HEK293 (cell line): Measurements from ENCODE around the gene UGT1A8.

Experiments
- CTCF ChIA-PET: fragments of 350-600 bp; formaldehyde crosslinking; extraction: SDS; loops from one replicate; lab custom pipeline; 2021; ENCODE audit warnings: antibody characterized with exemption; lab: Yijun Ruan, JAX
- POLR2A ChIA-PET: fragments of 300-600 bp; formaldehyde crosslinking; extraction: SDS; loops from one replicate; lab custom pipeline; 2020; ENCODE audit warnings: antibody characterized with exemption, inconsistent platforms; lab: Yijun Ruan, JAX
- H3K27ac ChIP-seq: fragments of 200-500 bp; sonication (Bioruptor generic); 2 replicates; pipeline ENCODE4 v1.5.1; 2014; ENCODE audit warnings: low read depth, low read length, control low read depth, inconsistent platforms; ENCODE audit errors: extremely low read depth
- H3K36me3 ChIP-seq, 2 experiments: fragments of 200-500 bp in 1 of 2; sonication (Bioruptor generic) in 1 of 2; 1 replicate in 1 of 2; 2 replicates in 1 of 2; pipeline ENCODE4 v1.5.1; 2014 to 2017; ENCODE audit warnings: inconsistent platforms in 2 of 2, low read length in 2 of 2; ENCODE audit not compliant: control insufficient read depth in 2 of 2, insufficient read depth in 1 of 2
- H3K4me1 ChIP-seq: fragments of 200-500 bp; sonication (Bioruptor generic); 2 replicates; pipeline ENCODE4 v1.5.1; 2014; ENCODE audit warnings: mild to moderate bottlenecking, low read length, inconsistent platforms; ENCODE audit not compliant: control insufficient read depth, insufficient read depth
- H3K4me3 ChIP-seq: 2 replicates; pipeline ENCODE4 v1.5.1; 2011; ENCODE audit warnings: low read depth, mild to moderate bottlenecking, control low read depth, low read length, moderate library complexity
- H3K9me3 ChIP-seq: fragments of 200-500 bp; sonication (Bioruptor generic); 2 replicates; pipeline ENCODE4 v1.5.1; 2014; ENCODE audit warnings: low read depth, low read length, inconsistent platforms; ENCODE audit not compliant: control insufficient read depth, insufficient read depth
- BCL6B ChIP-seq: fragments of 450-650 bp; formaldehyde crosslinking; IDR thresholded peaks from 2 replicates; pipeline ENCODE4 v1.5.1; 2017; ENCODE audit warnings: missing biosample characterization, missing genetic modification characterization
- HOXA7 ChIP-seq: sonication (generic); formaldehyde crosslinking; IDR thresholded peaks from 2 replicates; pipeline ENCODE4 v1.8.1; 2022; ENCODE audit warnings: missing genetic modification reagents, borderline replicate concordance
- HOXC10 ChIP-seq: sonication (generic); formaldehyde crosslinking; IDR thresholded peaks from 2 replicates; pipeline ENCODE4 v1.8.1; 2023; ENCODE audit warnings: mild to moderate bottlenecking, missing genetic modification reagents
- INSM2 ChIP-seq: fragments of 450-650 bp; formaldehyde crosslinking; IDR thresholded peaks from 2 replicates; pipeline ENCODE4 v1.5.1; 2016; ENCODE audit warnings: missing biosample characterization, missing genetic modification characterization
- ZNF114 ChIP-seq: fragments of 450-650 bp; formaldehyde crosslinking; IDR thresholded peaks from 2 replicates; pipeline ENCODE4 v1.5.0; 2017; ENCODE audit warnings: missing biosample characterization, missing genetic modification characterization
- ZNF157 ChIP-seq: fragments of 450-650 bp; formaldehyde crosslinking; IDR thresholded peaks from 2 replicates; pipeline ENCODE4 v1.5.1; 2016; ENCODE audit warnings: missing biosample characterization, missing genetic modification characterization
- ZNF248 ChIP-seq: fragments of 450-650 bp; formaldehyde crosslinking; IDR thresholded peaks from 2 replicates; pipeline ENCODE4 v1.5.1; 2017; ENCODE audit warnings: missing biosample characterization, missing genetic modification characterization
- ZNF274 ChIP-seq, 2 experiments: fragments of 200-500 bp in 1 of 2; fragments of 450-650 bp in 1 of 2; sonication (Bioruptor generic) in 1 of 2; formaldehyde crosslinking in 1 of 2; IDR thresholded peaks; 2 replicates each; pipeline versions ENCODE4 v1.5.1 to v1.6.1; 2014 to 2016; ENCODE audit warnings: borderline replicate concordance in 1 of 2, inconsistent platforms in 1 of 2, low read length in 1 of 2, missing biosample characterization in 1 of 2, missing genetic modification characterization in 1 of 2
- ZNF335 ChIP-seq: fragments of 450-650 bp; formaldehyde crosslinking; conservative IDR thresholded peaks from 2 replicates; pipeline ENCODE4 v1.5.1; 2016; ENCODE audit warnings: missing biosample characterization, missing genetic modification characterization
- ZNF341 ChIP-seq: fragments of 450-650 bp; formaldehyde crosslinking; IDR thresholded peaks from 2 replicates; pipeline ENCODE4; 2016; ENCODE audit warnings: low read depth, missing biosample characterization, missing genetic modification characterization
- ZNF354C ChIP-seq: fragments of 450-650 bp; formaldehyde crosslinking; IDR thresholded peaks from 2 replicates; pipeline ENCODE4 v1.5.1; 2016; ENCODE audit warnings: missing biosample characterization, missing genetic modification characterization, low read depth, borderline replicate concordance
- ZNF514 ChIP-seq: fragments of 450-650 bp; formaldehyde crosslinking; IDR thresholded peaks from 2 replicates; pipeline ENCODE4 v1.5.1; 2016; ENCODE audit warnings: missing biosample characterization, missing genetic modification characterization
- ZNF521 ChIP-seq: fragments of 450-650 bp; formaldehyde crosslinking; IDR thresholded peaks from 2 replicates; pipeline ENCODE4 v1.5.1; 2017; ENCODE audit warnings: missing biosample characterization, mild to moderate bottlenecking, missing genetic modification characterization
- ZNF558 ChIP-seq: fragments of 450-650 bp; formaldehyde crosslinking; IDR thresholded peaks from 2 replicates; pipeline ENCODE4 v1.5.1; 2016; ENCODE audit warnings: missing biosample characterization, missing genetic modification characterization
- ZNF600 ChIP-seq: fragments of 450-650 bp; formaldehyde crosslinking; IDR thresholded peaks from 2 replicates; pipeline ENCODE4 v1.5.1; 2016; ENCODE audit warnings: missing biosample characterization, missing genetic modification characterization
- ZNF677 ChIP-seq: fragments of 450-650 bp; IDR thresholded peaks from 2 replicates; pipeline ENCODE4 v1.5.0; 2018; ENCODE audit warnings: missing biosample characterization, mild to moderate bottlenecking, missing genetic modification characterization, moderate library complexity
- ZNF747 ChIP-seq: fragments of 450-650 bp; formaldehyde crosslinking; IDR thresholded peaks from 2 replicates; pipeline ENCODE4 v1.5.1; 2016; ENCODE audit warnings: missing biosample characterization, missing genetic modification characterization
- ZNF843 ChIP-seq: fragments of 450-650 bp; formaldehyde crosslinking; IDR thresholded peaks from 2 replicates; pipeline ENCODE4 v1.5.1; 2016; ENCODE audit warnings: missing biosample characterization, missing genetic modification characterization
- TF ChIP-seq, protein P1 (sequence below): fragments of 450-650 bp; formaldehyde crosslinking; IDR thresholded peaks from 2 replicates; pipeline ENCODE4; 2016; ENCODE audit warnings: missing biosample characterization, missing genetic modification characterization
- TF ChIP-seq, protein P2 (sequence below): fragments of 450-650 bp; formaldehyde crosslinking; IDR thresholded peaks from 2 replicates; pipeline ENCODE4 v1.5.1; 2016; ENCODE audit warnings: missing biosample characterization, missing genetic modification characterization
- TF ChIP-seq, protein P3 (sequence below): fragments of 450-650 bp; formaldehyde crosslinking; IDR thresholded peaks from 2 replicates; pipeline ENCODE4 v1.5.1; 2017; ENCODE audit warnings: missing biosample characterization, missing genetic modification characterization

UGT1A8 gene

GRCh38 chr2:233656443-233656842 lies 39.0 kb downstream of the UGT1A8 start (continued):
- TF ChIP-seq INSM2 (tag by site-specific recombination) = no peak

- Histone ChIP-seq H3K9me3 (no peaks in the 10 kb centered on the region), H3K4me3 (no peak overlapping the region), H3K36me3 (no peaks in the 10 kb centered on the region), H3K27ac (no peak overlapping the region), H3K4me1 (no peaks in the 10 kb centered on the region)
- ChIA-PET POLR2A (no interaction called here), CTCF (no interaction called here)
- TF ChIP-seq ZNF843 (tag by site-specific recombination) = no peak
- no peak for TF ChIP-seq ZNF114
- TF ChIP-seq, protein P1, sequence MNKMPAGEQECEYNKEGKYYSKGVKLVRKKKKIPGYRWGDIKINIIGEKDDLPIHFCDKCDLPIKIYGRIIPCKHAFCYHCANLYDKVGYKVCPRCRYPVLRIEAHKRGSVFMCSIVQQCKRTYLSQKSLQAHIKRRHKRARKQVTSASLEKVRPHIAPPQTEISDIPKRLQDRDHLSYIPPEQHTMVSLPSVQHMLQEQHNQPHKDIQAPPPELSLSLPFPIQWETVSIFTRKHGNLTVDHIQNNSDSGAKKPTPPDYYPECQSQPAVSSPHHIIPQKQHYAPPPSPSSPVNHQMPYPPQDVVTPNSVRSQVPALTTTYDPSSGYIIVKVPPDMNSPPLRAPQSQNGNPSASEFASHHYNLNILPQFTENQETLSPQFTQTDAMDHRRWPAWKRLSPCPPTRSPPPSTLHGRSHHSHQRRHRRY (tag by site-specific recombination) = no peak
- TF ChIP-seq HOXA7 (CRISPR knock-in tag) = no peak
- no peak for TF ChIP-seq ZNF248 (tag by site-specific recombination)
- no peak for TF ChIP-seq ZNF335 (tag by site-specific recombination)
- TF ChIP-seq ZNF521 (tag by site-specific recombination) = no peak
- no peak for TF ChIP-seq ZNF514 (tag by site-specific recombination)
- TF ChIP-seq HOXC10 (CRISPR knock-in tag) = no peak
- TF ChIP-seq ZNF157 (tag by site-specific recombination) = no peak
- no peak for TF ChIP-seq ZNF747
- no peak for TF ChIP-seq BCL6B (tag by site-specific recombination)
- no peak for TF ChIP-seq ZNF341 (tag by site-specific recombination)
- no peak for TF ChIP-seq ZNF600 (tag by site-specific recombination)
- TF ChIP-seq, protein P2, sequence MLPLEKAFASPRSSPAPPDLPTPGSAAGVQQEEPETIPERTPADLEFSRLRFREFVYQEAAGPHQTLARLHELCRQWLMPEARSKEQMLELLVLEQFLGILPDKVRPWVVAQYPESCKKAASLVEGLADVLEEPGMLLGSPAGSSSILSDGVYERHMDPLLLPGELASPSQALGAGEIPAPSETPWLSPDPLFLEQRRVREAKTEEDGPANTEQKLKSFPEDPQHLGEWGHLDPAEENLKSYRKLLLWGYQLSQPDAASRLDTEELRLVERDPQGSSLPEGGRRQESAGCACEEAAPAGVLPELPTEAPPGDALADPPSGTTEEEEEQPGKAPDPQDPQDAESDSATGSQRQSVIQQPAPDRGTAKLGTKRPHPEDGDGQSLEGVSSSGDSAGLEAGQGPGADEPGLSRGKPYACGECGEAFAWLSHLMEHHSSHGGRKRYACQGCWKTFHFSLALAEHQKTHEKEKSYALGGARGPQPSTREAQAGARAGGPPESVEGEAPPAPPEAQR (tag by site-specific recombination) = no peak
- no peak for TF ChIP-seq ZNF677
- TF ChIP-seq ZNF354C (tag by site-specific recombination) = no peak
- TF ChIP-seq ZNF274 (IDR thresholded peaks at IDR 0.05; ENCODE audit: low read length) = no peak
- no peak for TF ChIP-seq ZNF274 (tag by site-specific recombination; IDR thresholded peaks at IDR 0.05; ENCODE audit: borderline replicate concordance)
- TF ChIP-seq, protein P3, sequence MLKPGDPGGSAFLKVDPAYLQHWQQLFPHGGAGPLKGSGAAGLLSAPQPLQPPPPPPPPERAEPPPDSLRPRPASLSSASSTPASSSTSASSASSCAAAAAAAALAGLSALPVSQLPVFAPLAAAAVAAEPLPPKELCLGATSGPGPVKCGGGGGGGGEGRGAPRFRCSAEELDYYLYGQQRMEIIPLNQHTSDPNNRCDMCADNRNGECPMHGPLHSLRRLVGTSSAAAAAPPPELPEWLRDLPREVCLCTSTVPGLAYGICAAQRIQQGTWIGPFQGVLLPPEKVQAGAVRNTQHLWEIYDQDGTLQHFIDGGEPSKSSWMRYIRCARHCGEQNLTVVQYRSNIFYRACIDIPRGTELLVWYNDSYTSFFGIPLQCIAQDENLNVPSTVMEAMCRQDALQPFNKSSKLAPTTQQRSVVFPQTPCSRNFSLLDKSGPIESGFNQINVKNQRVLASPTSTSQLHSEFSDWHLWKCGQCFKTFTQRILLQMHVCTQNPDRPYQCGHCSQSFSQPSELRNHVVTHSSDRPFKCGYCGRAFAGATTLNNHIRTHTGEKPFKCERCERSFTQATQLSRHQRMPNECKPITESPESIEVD = no peak
- TF ChIP-seq ZNF558 (tag by site-specific recombination) = no peak
Measured at GRCh38 chr2:233658610-233659009, 41.2 kb downstream of the UGT1A8 start.
